HEK293T (cell line): ENCODE measurements around the gene SUSD3.
"Not testable (repeated sequence)": the region's sequence is repeated elsewhere in the genome, so short reads cannot be mapped to it uniquely, and the experiment has no call there.

Experiments
- CTCF ChIA-PET: fragments of 350-600 bp; formaldehyde crosslinking; extraction: SDS; loops from one replicate; lab custom pipeline; 2021; ENCODE audit warnings: antibody characterized with exemption, inconsistent platforms; lab: Yijun Ruan, JAX
- POLR2A ChIA-PET: fragments of 350-600 bp; formaldehyde crosslinking; extraction: SDS; loops from one replicate; lab custom pipeline; 2020; ENCODE audit warnings: antibody characterized with exemption, inconsistent platforms; lab: Yijun Ruan, JAX
- DNase-seq: peaks from one replicate; pipeline ENCODE4 v3.0.0; 2012; ENCODE audit warnings: mixed read lengths; ENCODE audit errors: extremely low spot score
- ARNT ChIP-seq: fragments of 450-650 bp; IDR thresholded peaks from 2 replicates; pipeline ENCODE4 v1.6.1; 2017; ENCODE audit warnings: mild to moderate bottlenecking
- BHLHE40 ChIP-seq: fragments of 450-650 bp; IDR thresholded peaks from 2 replicates; pipeline ENCODE4 v1.6.1; 2016; ENCODE audit warnings: mild to moderate bottlenecking, moderate library complexity, borderline replicate concordance
- CTBP1 ChIP-seq: fragments of 450-650 bp; IDR thresholded peaks from 2 replicates; pipeline ENCODE4 v1.6.1; 2016; ENCODE audit warnings: borderline replicate concordance
- ELF4 ChIP-seq: fragments of 450-650 bp; IDR thresholded peaks from 2 replicates; pipeline ENCODE4 v1.6.1; 2017; ENCODE audit warnings: antibody characterized with exemption
- FOXA1 ChIP-seq: fragments of 450-650 bp; IDR thresholded peaks from 2 replicates; pipeline ENCODE4 v1.6.1; 2016; ENCODE audit warnings: mild to moderate bottlenecking
- FOXK2 ChIP-seq: fragments of 450-650 bp; IDR thresholded peaks from 2 replicates; pipeline ENCODE4 v1.6.1; 2016; ENCODE audit warnings: mild to moderate bottlenecking
- FOXM1 ChIP-seq: fragments of 450-650 bp; IDR thresholded peaks from 2 replicates; pipeline ENCODE4 v1.6.1; 2017; ENCODE audit warnings: mild to moderate bottlenecking, borderline replicate concordance
- HDGF ChIP-seq: fragments of 450-650 bp; IDR thresholded peaks from 2 replicates; pipeline ENCODE4 v1.6.1; 2017; ENCODE audit warnings: antibody characterized with exemption, borderline replicate concordance
- L3MBTL2 ChIP-seq: fragments of 450-650 bp; conservative IDR thresholded peaks from 2 replicates; pipeline ENCODE4 v1.6.1; 2016; ENCODE audit warnings: mild to moderate bottlenecking
- LEF1 ChIP-seq: fragments of 450-650 bp; IDR thresholded peaks from 2 replicates; pipeline ENCODE4 v1.6.1; 2017; ENCODE audit warnings: mild to moderate bottlenecking, borderline replicate concordance
- NFRKB ChIP-seq: fragments of 450-650 bp; IDR thresholded peaks from 2 replicates; pipeline ENCODE4 v1.6.1; 2016; ENCODE audit warnings: mild to moderate bottlenecking, moderate library complexity
- PKNOX1 ChIP-seq: fragments of 450-650 bp; IDR thresholded peaks from 2 replicates; pipeline ENCODE4 v1.6.1; 2016
- SP1 ChIP-seq: fragments of 450-650 bp; IDR thresholded peaks from 2 replicates; pipeline ENCODE4 v1.6.1; 2017
- SUZ12 ChIP-seq: fragments of 450-650 bp; IDR thresholded peaks from 2 replicates; pipeline ENCODE4 v1.6.1; 2016; ENCODE audit warnings: mild to moderate bottlenecking
- TARDBP ChIP-seq: fragments of 450-650 bp; IDR thresholded peaks from 2 replicates; pipeline ENCODE4 v1.6.1; 2016
- ZNF384 ChIP-seq: fragments of 450-650 bp; IDR thresholded peaks from 2 replicates; pipeline ENCODE4 v1.6.1; 2016

SUSD3 gene

GRCh38 chr9:93012963-93013855 lies 45.3 kb upstream of the SUSD3 start:
- CTCF ChIA-PET = interaction anchor here (0.6 kb wide), 1 partner anchor 20 kb away, joined by 4 read pairs; no protein-coding TSS in a partner anchor
- DNase-seq = no peak
- POLR2A ChIA-PET = no interaction called here
- TF ChIP-seq TARDBP = no peak
- no peak for TF ChIP-seq CTBP1
- TF ChIP-seq LEF1 = no peak
- TF ChIP-seq L3MBTL2 = no peak
- no peak for TF ChIP-seq ZNF384
- no peak for TF ChIP-seq ELF4
- no peak for TF ChIP-seq FOXK2
- no peak for TF ChIP-seq NFRKB
- no peak for TF ChIP-seq BHLHE40
- no peak for TF ChIP-seq PKNOX1
- no peak for TF ChIP-seq ARNT
- TF ChIP-seq FOXM1 = no peak

- ChIA-PET CTCF (interaction anchor here (0.6 kb wide), 1 partner anchor 318 kb away, joined by 4 read pairs; no protein-coding TSS in a partner anchor), POLR2A (no interaction called here)
- DNase-seq = no peak
- TF ChIP-seq NFRKB (no peak), TARDBP (no peak), FOXA1 (no peak)
Observed at GRCh38 chr9:93013856-93014582, 44.5 kb upstream of the SUSD3 start.

GRCh38 chr9:93015190-93015589 lies 43.3 kb upstream of the SUSD3 start:
- CTCF ChIA-PET, DNase-seq, POLR2A ChIA-PET: not testable (repeated sequence)

GRCh38 chr9:93017621-93018020 lies 40.9 kb upstream of the SUSD3 start:
- ChIA-PET CTCF (interaction anchor here (0.6 kb wide), 1 partner anchor 45 kb away, joined by 4 read pairs; no protein-coding TSS in a partner anchor), POLR2A (no interaction called here)
- no peak for DNase-seq
- no peak for TF ChIP-seq FOXK2
- no peak for TF ChIP-seq FOXM1
- no peak for TF ChIP-seq SUZ12

GRCh38 chr9:93020151-93020550 lies 38.4 kb upstream of the SUSD3 start:
- CTCF ChIA-PET = interaction anchor here (0.8 kb wide), 1 partner anchor 17 kb away, joined by 3 read pairs; no protein-coding TSS in a partner anchor
- DNase-seq = no peak
- TF ChIP-seq SP1 (no peak), CTBP1 (no peak), SUZ12 (no peak), ELF4 (no peak), FOXK2 (no peak), TARDBP (no peak), ZNF384 (no peak), PKNOX1 (no peak), FOXA1 (no peak), ARNT (no peak), HDGF (no peak), LEF1 (no peak), FOXM1 (no peak), L3MBTL2 (no peak)
- POLR2A ChIA-PET = no interaction called here

GRCh38 chr9:93020771-93021670 lies 37.5 kb upstream of the SUSD3 start:
- CTCF ChIA-PET = no interaction called here

More at GRCh38 chr9:93020771-93021670, 37.5 kb upstream of the SUSD3 start:
- POLR2A ChIA-PET = no interaction called here
- no peak for TF ChIP-seq ARNT
- no peak for TF ChIP-seq NFRKB
- no peak for TF ChIP-seq PKNOX1
- no peak for TF ChIP-seq SP1
- TF ChIP-seq ELF4 = no peak
- no peak for TF ChIP-seq FOXM1
- no peak for DNase-seq
